Hepatic stellate cell (primary cell): Measurements from ENCODE around the gene FBXL4.

Experiments used
- DNase-seq: peaks from one replicate; pipeline ENCODE4 v3.0.0; 2011; ENCODE audit warnings: low spot score

FBXL4 gene

DNA sequence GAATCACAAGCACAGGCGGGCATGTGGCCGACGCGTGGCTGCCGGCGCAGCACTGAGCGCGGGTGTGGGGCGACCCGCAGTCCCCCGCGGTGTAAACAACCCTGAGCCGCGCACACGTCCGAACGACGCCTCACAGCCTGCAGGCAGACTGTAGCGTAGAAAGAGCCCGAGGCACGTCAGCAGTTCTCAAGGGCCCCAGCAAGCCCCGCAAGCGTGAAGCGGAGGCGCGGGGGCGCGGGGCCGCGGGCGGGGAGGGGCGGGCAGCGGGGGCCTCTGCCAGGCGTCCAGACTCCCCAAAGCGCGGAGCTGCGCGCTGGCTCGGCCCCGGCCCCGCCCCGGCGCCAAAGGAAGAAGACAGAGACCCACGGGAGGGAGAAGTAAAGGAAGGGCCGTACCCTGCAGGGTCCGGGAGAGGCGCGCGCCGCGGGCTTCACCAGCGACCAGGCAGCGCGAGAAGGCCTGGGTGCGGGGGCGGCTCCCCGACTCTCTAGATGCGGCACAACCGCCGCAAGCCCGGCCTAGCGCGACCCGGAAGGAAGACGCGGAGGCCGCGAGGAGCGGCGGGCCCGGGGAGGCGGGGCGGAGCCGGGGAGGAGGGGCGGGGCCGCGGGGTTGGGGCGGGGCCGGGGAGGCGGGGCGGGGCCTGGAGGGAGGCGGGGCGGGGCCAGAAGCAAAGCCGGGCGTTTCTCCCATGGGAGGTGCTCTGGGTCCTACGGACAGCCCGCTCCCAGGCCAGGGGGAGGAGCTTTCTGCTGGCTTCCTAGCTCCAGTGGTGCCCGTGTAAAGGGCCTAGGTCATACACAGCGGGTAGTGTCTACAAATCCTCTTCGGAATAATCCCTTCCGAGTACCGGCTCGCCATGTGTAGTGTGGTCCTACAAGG lies at the start of gene FBXL4:
FBXL4 (minus strand) TSS at position 536 of the 882 bp plus-strand sequence. CDS start 20,958 bp downstream, outside the sequence.
- peak; percentile 79 for DNase-seq

DNA sequence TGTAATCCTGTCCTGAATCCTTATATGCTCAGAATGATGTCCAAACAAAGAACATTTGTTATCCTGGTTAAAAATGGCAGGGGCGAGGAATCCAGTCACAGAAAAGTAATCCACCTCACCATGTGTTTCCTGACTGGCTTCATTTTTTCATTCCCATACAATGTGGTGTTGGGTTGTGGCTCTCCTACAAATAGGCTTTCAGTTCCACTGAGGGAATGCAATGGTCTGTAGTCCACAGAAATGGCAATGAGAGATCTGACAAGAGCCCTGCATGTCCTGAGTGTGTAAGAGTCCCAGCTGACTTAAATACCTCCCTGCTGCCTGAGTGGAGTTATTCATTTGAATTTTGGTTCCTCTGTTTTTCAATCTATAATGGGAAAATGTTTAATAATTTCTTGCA lies 47.4 kb upstream of the FBXL4 start:
- no peak for DNase-seq

DNA sequence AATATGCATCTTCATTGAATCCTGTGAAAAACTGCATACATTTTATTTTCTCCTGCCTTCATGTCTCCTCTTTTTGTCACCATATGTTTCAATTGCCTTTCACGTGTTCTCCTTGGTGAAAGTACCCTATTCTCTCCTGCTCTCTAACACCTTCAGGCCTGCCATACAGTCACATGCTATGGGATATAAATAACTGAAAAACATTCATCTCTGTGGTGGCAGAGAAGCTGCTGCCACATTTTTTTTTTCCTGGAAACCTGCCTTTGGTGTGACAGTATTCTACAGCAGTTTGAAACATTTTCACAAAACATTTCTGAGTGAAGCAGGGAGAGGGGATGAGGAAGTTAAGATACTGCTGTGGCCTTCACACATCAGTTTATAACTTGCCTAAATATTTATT lies 44.8 kb upstream of the FBXL4 start:
- DNase-seq = no peak

DNA sequence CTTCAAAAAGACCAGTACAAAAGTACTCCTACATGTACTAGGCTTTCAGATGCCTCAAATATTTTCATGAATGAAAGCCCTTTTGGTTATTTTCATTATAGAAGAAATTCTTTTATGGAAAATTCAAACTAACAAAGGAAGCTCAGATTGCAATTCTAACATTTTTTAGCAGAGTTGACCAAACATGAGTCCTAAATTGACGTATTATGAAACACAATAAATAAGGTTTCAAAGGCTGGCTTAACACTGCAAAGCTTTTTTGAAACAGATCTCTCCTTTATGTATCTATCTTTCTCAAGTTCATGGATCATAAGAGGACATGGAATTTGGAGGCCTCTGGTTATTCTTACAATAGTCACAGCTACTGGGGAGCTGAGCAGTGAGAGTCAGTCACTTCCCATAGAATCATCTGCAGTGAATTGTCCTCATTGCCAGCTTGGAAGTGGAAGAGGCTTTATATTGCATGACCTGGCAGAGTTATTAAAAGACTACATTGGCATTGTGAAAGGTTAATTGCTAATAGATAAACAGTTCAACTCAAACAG lies 38.4 kb upstream of the FBXL4 start:
- DNase-seq = no peak

DNA sequence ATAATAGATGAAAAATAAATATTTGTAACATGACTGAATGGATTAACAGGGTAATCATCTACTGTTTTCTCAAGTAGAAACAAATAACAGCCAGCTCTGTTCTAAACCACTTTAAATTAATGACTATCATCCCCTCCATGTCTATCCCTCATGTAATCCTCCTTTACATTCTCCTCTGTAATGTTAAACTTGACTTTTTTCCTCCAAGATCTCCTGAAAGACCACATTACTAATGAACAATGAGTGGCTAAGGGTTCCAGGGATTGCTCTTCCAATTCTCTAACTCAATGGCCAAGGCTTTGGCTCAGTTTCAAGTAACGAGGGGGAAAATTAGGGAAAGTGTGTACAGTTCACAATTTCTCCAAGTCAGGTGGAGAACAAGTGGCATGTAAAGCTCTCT lies 37.6 kb upstream of the FBXL4 start:
- DNase-seq = no peak

DNA sequence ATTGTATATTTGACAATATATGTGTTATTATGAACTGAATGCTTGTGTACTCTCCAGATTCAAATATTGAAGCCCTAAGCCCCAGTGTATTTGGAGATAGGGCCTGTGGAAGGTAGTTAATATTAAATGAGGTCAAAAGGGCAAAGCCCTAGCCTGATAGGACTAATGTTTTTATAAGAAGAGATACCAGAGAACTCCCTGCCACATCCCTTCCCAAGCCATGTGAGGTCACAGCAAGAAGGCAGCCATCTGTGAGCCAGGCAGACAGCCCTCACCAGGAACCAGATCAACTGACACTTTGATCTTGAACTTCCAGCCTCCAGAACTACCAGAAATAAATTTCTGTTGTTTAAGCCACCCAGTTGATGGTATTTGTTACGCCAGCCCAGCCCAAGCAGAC lies 36.4 kb upstream of the FBXL4 start:
- DNase-seq = no peak

DNA sequence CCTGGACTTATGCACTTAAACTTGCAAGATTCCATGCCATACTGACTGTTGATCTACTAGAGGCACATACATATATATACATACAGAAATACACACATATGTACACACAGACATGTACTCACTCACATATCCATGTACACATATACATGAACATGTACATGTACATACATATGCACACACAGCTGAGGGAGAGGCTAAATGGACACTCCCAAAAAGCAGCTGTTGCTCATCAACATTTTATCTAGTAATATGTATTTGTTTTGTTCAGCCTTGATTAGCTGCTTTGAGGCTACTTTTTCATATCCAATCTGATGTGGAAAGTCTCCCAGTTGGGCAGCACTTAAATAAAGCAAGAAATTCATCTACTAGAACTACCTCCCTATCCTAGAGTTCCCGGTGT lies 33.7 kb upstream of the FBXL4 start:
- DNase-seq = no peak

DNA sequence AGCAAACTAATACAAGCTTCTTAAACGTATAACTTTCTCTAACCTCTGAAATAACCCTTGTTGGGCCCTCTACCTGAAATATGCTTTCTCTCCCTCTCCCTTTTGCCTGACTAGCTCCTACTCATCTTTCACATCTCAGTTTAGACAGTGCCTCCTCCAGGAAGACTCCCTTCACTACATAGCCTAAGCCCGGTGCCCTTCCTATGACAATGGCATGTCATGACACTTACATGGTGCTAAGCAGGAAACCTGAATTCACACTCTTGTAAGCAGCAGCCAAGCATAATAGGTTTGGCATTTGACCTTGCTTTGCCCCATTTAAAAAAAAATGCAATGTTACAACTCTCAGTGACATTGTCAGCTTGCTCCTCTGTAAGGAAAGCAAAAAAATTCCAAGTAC lies 33.1 kb upstream of the FBXL4 start:
- DNase-seq = no peak

DNA sequence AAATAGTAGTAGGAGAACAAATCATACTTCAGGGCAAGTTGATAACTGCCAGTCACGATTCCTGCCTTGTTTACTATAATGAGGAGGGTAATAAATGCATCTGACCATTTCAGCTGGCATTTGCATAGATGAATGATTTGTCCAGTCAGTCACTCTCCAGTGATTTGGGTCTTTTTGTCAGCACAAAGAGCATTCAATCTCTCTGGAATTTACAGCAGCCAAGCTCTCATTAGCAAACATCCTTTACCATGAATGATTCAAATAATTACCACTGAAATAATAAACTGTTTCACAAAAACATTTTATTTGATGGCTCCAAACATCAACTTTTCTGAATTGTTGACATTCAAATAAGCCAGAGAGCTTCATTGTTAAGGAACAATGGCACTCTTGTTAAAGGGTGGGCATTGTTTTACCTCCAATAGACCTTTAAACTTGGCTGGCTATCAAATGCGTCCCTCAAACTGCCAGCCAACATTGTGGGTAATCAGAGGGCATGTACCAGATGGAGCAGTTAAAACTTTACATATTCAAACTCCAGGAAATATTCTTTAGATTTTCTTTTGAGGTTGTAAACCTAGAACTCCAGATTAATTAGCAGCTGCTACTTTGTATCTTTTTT lies 30.0 kb upstream of the FBXL4 start:
- DNase-seq = no peak

DNA sequence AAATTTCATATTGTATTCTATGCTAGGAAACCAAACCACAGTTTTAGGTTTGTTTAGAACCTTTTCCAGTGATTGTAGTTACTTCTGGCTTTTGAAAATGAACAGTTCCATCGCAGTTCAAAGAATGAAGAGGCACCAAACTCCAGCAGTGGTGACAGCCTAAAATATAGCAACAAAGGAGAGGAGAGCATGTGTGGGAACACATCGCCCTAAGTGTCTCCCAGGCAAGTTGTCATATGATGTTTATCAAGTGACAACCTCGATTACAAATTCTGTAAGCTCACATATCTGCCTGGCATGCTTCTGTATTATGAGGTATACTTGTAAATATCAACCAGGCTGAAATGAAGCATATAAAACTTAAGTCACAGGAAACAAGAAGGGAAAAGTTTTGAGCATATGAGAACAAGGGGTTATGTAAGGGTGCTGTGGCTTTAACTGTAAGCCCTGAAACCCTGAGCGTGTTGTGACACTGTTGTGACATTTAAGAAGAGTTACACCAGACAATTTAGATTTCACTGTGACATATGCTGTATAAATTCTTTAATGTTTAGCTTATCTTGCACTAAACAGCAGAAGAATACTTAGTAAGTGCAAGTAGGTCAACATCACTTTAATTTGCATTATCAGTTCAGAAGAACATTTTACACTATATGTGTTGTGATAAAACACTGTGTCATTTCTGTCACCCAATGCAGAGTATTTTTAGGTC lies 29.1 kb upstream of the FBXL4 start:
- DNase-seq = no peak

DNA sequence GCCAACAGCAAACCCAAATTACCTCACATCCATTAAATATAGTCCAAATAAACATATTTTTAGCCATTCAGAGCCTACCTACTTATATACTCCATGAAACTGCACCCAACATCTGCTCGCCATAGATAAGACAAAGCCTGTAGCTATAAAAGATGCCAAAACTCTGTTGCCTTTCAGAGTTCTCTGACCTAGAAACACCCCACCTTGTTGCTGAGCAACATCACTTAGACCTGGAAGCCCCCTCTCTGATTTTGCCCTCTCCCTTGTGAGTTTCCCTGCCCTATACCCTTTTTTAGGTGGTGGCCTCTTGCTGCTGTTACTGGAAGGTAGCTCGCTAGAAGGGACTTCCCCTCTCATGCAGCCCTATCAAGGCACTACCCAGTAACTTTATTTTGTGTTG lies 27.7 kb upstream of the FBXL4 start:
- DNase-seq = no peak

DNA sequence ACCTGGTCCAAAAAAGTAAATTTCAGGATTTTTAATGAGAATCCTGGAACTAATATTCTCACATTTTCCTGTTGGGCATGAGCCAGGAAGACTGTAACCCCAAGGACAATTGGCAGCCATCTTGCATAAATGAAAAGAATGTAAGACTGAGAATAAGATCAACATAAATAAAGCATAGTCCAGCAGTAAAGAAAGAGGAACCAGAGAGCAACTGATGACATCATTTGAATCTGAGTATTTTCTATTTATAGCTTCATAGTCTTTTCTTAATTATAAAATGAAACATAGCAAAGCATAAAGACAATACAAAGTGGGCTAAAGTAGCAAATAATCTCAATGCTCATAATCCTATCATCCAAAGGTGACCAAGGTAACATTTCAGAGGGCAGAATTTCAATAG lies 26.6 kb upstream of the FBXL4 start:
- DNase-seq = no peak

DNA sequence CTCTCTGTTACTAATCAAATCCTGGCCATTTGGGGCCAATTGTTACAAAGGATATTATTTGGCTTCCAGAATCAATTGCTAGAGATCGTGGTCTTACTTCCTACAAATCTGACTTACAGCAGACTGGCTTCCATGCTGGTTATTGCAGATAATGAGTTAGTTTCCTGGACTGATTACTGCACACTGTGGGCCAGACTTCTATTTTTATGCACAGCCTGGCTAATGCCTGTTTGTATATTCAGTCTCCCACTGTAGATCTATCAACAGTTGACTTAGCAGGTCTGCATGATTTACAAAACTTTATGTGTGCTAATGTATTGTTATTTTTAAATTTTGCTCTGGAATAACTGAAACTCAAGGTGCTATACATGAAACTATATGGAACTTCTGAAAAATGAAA lies 25.8 kb upstream of the FBXL4 start:
- DNase-seq = no peak

DNA sequence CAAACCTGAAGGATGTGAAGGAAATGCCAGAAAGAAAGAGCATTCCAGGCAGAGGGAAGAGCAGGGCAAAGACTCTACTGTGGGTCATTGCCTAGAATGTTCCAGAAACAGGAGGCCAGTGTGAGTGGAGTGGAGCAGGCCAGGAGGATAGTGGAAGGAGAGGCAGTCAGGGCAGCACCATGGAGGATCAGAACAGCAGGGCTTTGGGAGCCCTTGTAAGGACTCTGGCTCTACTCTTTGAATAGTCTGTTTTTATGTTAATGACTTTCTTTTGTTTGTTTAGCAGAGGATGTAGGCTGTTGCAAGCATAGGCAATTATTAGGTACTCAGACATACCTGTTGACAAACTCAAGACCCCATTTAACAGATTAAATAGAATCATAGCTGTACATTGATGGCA lies 23.6 kb upstream of the FBXL4 start:
- DNase-seq = no peak

DNA sequence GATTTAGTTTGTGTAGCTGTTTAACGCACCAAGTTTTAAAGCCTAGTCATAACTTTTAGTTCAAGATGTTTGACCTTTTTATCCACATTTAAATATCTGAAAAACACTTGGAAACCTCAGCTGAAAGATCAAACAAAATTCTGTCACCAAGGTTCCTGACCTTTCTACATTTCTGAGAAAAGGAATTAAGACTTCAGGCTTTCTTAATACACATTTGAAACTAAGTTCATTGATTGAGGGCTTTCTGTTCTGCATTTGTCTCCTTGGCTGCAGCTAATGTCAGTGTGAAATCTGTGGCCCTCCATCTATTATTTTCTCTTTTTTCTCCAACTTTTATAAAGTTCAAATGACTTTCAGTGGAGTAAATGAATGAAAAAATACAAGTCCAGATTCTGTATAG lies 22.7 kb upstream of the FBXL4 start:
- no peak for DNase-seq

DNA sequence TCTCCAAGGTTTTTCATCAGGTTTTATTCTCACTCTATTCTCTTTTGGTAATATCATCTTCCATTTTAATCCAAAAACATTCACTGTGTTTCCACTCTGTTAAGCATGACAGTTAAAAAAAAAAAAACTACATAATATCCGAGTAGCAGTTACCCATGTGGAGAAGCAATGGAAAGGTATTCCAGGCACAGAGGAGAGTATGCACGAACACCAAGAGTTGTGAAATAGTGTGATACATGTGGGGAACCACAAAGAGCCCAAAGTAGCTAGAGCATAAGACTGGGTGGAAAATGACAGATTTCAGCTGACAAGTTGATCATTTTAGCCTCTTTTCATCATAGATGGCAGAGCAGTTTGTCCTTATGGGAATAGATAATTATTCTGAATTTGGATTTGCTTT lies 19.9 kb upstream of the FBXL4 start:
- no peak for DNase-seq

DNA sequence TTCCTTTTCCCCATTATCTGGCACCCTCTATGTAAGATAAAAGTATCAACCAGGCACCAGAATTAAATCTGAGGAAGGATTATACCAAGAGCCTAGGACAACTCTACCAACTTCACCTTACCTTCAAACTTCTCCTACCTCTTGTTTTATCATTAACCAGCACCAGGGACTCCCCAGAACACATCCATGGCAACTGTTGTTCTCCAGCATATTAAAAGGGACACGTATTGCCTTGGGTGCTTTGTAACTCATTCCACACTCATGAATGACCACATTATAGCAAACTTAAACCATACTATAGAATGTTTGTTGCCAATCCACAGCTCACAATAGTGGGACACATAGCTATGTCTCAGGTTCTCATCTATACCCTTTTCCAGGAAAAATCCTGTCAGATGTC lies 11.9 kb upstream of the FBXL4 start:
- no peak for DNase-seq

DNA sequence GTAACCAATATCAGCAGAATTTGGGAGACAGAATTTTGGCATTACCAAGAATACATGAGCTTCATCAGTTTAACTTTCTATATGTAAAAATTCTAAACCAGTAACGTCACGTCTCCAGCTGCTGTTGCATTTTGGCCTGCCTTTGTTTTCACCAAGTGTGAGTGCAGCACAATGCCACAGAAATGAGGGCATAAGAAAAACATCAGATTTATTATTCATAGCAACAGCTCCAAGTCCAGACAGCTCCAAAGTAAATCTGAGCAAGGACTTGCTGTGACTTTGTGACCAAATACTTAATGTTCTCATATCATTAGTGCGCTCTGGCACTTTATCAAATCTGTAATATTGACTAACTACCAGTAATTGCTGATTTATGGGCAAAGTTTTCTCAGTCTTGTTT lies 11.0 kb upstream of the FBXL4 start:
- DNase-seq = no peak

DNA sequence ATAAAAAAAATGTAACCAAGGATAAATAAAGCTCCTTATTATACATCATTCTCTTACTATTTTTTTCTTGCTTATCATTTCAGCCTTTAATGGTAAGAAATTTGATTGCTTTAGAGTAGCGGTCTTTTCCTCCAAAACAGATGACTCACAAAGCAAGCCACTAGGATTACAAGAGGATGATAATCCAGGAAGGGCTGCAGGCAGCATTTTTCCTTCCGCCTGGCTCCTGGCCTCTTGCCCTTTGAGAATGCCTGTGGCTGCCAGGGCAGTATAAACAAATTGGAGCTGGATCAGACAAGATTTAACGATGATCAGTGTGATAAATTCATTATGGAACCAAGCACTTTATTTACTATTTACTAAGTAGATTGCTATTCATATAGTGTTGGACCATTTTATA lies 9.7 kb upstream of the FBXL4 start:
- DNase-seq = no peak

DNA sequence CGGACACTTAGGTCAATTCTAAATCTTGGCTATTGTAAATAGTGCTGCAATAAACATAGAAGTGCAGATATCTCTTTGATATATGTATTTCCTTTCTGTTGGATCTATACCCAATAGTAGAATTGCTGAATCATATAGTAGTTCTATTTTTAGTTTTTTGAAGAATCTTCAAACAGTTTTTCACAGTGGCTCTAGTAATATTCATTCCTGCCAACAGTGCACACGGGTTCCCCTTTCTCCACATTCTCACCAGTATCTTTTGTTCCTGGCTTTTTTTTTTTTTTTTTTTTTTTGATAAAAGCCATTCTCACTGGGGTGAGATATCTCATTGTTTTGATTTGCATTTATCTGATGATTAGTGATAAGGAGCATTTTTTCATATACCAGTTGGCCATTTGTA lies 1.8 kb upstream of the FBXL4 start:
- no peak for DNase-seq

DNA sequence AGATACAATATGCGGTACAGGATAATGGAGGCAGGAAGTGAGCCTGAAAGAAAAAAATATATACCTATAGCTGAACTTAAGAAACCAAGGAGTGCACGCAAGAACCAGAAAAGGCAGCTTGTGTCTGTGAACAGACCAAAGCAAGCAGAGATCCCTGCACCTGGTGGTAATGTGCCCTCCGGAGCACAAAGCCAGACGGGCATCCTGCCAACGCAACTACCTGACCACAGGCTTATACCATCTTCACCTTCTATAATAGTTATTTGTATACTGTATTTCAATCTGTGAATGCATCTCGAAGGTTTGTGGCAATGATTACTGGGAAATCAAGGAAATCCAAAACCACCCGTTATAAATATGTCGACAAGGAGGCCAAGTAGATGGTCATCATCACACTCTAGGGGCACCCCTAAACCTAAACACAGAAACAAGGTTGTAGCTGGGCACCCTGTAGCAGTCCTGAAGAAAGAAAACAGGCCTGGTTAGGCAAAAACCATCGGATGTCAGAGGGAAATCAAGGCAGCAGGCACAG lies 801 bp downstream of the FBXL4 start:
- no peak for DNase-seq

DNA sequence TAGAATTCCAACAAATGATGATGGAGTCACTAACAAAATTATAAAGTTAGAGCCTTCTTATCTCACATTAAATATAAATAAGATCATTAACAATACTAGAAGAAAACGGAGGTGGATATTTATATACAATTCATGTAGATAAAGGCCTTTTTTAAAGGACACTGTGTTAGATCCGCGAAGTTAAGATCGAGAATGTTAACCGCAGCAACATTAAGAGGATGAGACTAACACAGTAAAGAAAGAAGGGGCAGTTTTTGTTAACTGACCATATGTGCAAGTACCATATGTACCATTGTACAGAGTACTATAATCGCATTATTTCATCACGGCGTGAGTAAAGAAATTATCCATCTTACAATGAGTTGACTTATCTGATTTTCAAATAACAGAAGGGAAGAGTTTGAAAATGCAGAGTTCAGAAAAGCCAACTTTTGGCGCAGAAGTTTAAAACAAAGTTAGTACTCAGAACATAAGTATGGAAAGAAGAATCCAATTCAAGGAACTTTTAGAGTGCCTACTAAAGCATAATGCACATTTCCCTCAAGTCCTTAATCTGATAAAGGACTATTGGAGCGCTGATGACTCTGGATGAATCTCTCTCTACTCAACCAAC lies 1.4 kb downstream of the FBXL4 start:
- DNase-seq = no peak
